ENCODE measurements around the gene UGT1A1. TPM values are rescaled to one million over a fixed set of nuclear protein-coding genes. Genes with fewer than 3 reads are reported as not detected.
"Not testable (repeated sequence)": the region's sequence is repeated elsewhere in the genome, so short reads cannot be mapped to it uniquely, and the experiment has no call there.

Gene UGT1A1
- total RNA-seq = not detected in 2 replicates

GRCh38 chr2:233760043-233760442 is at the start of gene UGT1A1:
UGT1A1 (plus strand) TSS chr2:233760270; CDS start chr2:233760288, 18 bp downstream.
- no peak for DNase-seq (ENCODE audit: low read depth in 2 of 2)

DNA sequence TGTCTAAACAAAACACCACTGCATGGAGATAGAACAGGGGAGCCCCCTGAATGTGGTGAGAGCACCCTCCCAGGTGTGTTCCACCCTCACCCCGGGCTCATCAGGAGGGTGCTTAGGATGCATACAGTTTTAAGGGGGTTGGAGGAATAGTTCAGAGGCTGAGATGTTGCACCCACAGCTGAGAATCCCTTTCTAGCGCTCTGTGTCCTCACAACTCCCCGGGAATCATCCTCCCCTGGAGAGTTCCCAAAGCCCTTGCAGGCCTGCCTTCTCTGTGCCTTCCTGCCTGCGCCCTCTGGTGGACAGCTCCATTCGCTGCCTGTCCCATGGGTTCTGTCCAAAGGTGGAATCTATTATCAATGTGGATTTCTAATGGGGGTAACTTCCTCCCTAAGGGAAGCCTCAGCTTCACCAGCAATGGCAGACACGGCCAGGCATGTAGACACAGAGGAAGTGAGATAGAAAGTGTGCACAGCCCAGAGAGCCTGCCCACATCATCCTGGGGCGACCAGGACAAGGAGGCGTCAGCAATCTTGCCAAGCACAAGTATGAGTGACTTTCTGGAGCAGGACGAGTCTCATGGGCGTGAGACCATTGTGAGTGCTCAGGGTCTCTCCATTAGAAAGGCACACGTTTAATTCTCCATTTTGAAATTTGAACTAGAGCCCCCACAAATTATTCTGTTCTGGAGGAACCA is 48.6 kb upstream of the UGT1A1 start:
- DNase-seq (ENCODE audit: low read depth in 2 of 2) = peak; percentile 74 to 85

- DNase-seq (ENCODE audit: low read depth in 2 of 2) = no peak
These were observed 47.3 kb upstream of the UGT1A1 start, which contains the start of gene UGT1A5 for GRCh38 chr2:233712611-233713261. UGT1A5 (plus strand) TSS chr2:233712907; CDS start chr2:233712992, 85 bp downstream.

- no peak for DNase-seq (ENCODE audit: low read depth in 2 of 2)
These were observed 46.8 kb upstream of the UGT1A1 start for GRCh38 chr2:233713262-233713615.

DNA sequence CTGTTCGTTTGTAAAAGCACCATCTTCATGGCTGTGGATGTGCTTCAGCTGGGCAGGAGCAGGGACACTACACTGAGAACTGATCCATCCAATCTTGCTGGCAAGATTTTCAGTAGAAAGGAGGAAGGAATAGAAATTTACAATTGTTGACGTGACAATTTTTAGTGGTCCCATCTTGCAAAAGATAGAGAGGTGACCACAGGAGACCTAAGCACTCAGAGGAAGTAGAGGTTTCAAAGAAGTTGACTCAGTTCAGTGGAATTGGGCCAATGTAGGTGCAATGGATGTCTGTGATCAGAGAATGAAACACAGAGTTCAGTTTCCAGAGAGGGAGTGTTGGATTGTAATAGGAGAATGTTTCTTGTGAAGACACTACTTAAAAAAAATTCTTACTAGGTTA is 45.9 kb upstream of the UGT1A1 start:
- no peak for DNase-seq (ENCODE audit: low read depth in 2 of 2)

DNA sequence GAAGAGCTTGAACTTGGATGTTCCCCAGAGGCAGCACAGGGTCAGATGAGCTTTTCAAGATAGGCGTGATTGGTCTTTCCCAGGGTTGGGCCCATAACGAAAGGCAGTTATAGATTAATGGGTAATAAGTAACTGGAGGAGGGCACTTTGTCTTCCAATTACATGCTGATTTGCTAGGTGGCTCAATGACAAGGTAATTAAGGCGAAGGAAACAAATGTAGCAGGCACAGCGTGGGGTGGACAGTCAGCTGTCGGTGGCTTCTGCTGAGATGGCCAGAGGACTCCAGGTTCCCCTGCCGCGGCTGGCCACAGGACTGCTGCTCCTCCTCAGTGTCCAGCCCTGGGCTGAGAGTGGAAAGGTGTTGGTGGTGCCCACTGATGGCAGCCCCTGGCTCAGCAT is 41.5 kb upstream of the UGT1A1 start, which contains the start of gene UGT1A4:
Gene UGT1A4 (plus strand): TSS at position 185 of the 400 bp plus-strand sequence. CDS start 85 bp downstream, at position 270.
- no peak for DNase-seq (ENCODE audit: low read depth in 2 of 2)

GRCh38 chr2:233728723-233729301 is 31.3 kb upstream of the UGT1A1 start, which contains the start of gene UGT1A3:
UGT1A3 (plus strand) TSS chr2:233729042; CDS start chr2:233729127, 85 bp downstream.
- DNase-seq (ENCODE audit: low read depth in 2 of 2) = no peak

GRCh38 chr2:233736868-233737653 is 23.0 kb upstream of the UGT1A1 start:
- DNase-seq (ENCODE audit: low read depth in 2 of 2) = not testable (repeated sequence)

- no peak for DNase-seq (ENCODE audit: low read depth in 2 of 2)
These were observed 19.2 kb upstream of the UGT1A1 start for GRCh38 chr2:233740870-233741269.

DNA sequence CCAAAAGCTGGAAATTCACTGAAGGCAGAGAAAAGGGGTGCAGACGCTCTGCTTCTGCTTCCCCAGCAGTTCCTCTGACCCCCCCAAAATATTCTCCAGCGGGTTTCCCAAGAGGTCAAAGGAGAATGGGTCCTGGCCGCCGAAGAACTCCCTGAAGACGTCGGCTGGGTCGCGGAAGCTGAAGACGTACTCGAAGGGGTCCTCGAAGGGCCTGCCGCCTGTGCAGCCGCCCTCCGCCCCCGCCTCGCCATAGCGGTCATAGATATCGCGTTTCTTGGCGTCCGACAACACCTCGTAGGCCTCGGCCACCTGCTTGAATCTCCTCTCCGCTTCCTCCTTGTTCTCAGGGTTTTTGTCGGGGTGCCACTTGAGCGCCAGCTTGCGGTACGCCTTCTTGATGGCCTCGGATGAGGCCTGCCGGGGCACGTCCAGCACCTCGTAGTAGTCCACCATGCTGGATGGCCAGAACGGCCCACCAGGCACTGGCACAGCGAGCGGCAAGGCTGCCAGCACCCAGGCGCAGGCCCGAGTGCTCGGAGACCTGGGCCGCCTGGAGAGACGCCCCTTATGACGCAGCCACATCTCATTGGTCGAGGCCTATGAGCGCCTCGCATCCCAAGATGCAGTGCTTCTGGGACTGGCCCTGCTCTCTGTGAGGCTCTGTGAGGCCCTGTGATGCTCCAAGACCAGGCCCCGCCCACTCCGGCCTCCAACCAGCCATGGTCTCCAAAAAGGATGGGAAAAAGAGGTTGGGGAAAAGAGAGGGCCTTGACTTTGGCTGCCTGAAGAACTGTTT is 16.4 kb upstream of the UGT1A1 start:
- no peak for DNase-seq (ENCODE audit: low read depth in 2 of 2)

DNA sequence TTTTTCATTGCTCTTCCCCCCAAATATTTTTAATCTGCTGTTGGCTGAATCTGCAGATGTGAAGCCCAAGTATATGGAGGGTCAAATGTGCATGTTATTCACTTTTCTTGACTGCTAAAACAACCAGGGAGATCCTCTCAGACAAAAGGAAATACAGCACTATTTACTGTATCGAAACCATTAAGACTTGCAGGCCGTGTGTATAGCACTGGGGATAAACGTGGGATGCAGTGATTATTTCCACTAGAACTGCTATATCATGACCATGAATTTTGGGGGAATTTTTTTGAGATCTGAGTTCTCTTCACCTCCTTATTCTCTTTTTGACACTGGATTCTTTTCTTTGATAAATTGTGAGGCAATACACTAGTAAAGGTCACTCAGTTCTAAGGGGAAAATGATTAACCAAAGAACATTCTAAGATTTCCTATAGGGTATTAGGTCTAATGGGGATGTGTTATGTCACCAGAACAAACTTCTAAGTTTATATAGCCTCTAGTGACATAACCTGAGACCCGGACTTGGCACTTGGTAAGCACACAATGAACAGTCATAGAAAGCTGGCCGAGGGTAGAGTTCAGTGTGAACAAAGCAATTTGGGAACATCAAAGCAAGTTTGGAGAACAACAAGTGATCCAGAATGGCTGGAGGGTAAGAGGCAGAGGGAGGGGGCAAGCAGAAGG is 14.9 kb upstream of the UGT1A1 start:
- DNase-seq (ENCODE audit: low read depth in 2 of 2) = no peak

- DNase-seq (ENCODE audit: low read depth in 2 of 2) = not testable (repeated sequence)
These were observed 14.2 kb upstream of the UGT1A1 start for GRCh38 chr2:233745838-233746237.

DNA sequence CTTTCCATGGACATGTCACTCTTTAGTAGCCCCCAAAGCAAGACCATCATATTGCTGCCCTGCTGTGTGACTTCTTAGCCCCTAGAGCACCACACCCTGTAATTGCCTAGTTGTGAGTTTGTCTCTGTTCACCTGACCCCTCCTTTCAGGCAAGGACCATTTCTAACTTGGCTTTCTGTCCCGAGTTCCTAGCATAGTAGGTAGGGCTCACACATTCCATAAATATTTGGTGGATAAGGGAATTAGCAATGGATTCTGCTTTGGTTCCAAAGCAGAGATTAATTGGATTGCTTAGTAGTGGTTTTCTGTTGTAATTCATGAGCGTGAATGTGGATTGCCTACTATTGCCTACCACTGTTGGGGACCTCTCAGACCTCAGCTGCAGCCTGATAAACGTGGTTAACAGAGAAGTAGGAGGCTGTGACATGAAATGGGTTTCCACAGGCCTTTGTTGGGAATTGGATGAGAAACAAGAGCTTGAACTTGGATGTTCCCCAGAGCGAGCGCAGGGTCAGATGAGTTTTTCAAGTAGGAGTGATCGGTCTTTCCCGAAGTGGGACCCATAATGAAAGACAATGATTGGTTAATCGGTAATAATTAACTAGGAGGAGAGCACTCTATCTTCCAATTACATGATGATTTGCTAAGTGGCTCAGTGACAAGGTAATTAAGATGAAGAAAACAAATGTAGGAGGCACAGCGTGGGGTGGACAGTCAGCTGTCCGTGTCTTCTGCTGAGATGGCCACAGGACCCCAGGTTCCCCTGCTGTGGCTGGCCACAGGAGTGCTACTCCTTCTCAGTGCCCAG is 13.4 kb upstream of the UGT1A1 start:
- DNase-seq (ENCODE audit: low read depth in 2 of 2) = no peak

DNA sequence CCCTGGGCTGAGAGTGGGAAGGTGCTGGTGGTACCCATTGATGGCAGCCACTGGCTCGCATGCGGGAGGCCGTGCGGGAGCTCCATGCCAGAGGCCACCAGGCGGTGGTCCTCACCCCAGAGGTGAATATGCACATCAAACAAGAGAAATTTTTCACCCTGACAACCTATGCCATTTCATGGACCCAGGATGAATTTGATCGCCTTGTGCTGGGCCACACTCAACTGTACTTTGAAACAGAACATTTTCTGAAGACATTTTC is 12.9 kb upstream of the UGT1A1 start:
- no peak for DNase-seq (ENCODE audit: low read depth in 2 of 2)

DNA sequence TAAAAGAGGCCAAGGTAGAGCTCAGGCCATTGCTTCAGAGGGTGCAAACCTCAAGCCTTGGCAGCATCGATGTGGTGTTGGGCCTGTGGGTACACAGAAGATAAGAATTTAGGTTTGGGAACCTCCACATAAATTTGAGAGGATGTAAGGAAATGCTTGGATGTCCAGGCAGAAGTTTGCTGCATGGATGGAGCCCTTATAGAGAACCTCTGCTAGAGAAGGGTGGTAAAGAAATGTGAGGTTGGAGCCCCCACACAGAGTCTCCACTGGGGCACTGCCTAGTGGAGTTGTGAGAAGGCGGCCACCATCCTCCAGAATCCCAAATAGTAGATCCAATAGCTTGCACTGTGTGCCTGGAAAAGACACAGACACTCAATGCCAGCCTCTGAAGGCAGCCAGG is 9.4 kb upstream of the UGT1A1 start:
- not testable (repeated sequence) for DNase-seq (ENCODE audit: low read depth in 2 of 2)

- DNase-seq (ENCODE audit: low read depth in 2 of 2) = not testable (repeated sequence)
These were observed 8.7 kb upstream of the UGT1A1 start for GRCh38 chr2:233751212-233752009.

DNA sequence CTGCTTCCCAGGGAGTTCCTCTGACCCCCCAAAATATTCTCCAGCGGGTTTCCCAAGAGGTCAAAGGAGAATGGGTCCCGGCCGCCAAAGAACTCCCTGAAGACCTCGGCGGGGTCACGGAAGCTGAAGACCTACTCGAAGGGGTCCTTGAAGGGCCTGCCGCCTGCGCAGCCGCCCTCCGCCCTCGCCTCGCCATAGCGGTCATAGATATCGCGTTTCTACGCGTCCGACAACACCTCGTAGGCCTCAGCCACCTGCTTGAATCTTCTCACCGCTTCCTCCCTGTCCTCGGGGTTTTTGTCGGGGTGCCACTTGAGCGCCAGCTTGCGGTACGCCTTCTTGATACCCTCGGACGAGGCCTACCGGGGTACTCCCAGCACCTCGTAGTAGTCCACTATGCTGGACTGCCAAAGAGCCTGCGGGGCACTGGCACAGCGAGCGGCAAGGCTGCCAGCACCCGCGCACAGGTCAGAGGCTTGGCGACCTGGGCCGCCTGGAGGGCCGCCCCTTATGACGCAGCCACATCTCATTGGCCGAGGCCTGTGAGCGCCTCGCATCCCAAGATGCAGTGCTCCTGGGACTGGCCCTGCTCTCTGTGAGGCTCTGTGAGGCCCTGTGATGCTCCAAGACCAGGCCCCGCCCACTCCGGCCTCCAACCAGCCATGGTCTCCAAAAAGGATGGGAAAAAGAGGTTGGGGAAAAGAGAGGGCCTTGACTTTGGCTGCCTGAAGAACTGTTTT is 5.0 kb upstream of the UGT1A1 start:
- DNase-seq (ENCODE audit: low read depth in 2 of 2) = no peak

DNA sequence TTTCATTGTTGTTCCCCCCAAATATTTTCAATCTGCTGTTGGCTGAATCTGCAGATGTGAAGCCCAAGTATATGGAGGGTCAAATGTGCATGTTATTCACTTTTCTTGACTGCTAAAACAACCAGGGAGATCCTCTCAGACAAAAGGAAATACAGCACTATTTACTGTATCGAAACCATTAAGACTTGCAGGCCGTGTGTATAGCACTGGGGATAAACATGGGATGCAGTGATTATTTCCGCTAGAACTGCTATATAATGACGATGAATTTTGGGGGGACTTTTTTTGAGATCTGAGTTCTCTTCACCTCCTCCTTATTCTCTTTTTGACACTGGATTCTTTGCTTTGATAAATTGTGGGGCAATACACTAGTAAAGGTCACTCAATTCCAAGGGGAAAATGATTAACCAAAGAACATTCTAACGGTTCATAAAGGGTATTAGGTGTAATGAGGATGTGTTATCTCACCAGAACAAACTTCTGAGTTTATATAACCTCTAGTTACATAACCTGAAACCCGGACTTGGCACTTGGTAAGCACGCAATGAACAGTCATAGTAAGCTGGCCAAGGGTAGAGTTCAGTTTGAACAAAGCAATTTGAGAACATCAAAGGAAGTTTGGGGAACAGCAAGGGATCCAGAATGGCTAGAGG is 3.5 kb upstream of the UGT1A1 start:
- no peak for DNase-seq (ENCODE audit: low read depth in 2 of 2)

All from lung microvascular endothelial cell (primary cell).